K562 (cell line): ENCODE measurements around the gene PES1. TPM values are rescaled to one million over a fixed set of nuclear protein-coding genes. Genes with fewer than 3 reads are reported as not detected.
A peak's percentile ranks its signal among the peaks of the same experiment; 100 is the strongest.

Experiments
- ATAC-seq: fragments of 200-7000 bp; cut with Tn5 transposase; 3 replicates; pipeline ENCODE4 v1.9.1; 2020; ENCODE audit warnings: moderate library complexity
- BruUV-seq: library from RNA; stranded (reverse); fragments of 400-500 nt; replicated peaks from 2 replicates; lab custom pipeline; 2021; lab: Mats Ljungman, UMichigan
- CTCF ChIA-PET: fragments of 300-600 bp; formaldehyde crosslinking; extraction: SDS; loops from one replicate; lab custom pipeline; 2021; ENCODE audit warnings: low intra/inter-chr PET ratio; lab: Yijun Ruan, JAX
- POLR2A ChIA-PET: fragments of 300-600, 350-650 bp; sonication (Branson Sonifier 250); formaldehyde crosslinking; extraction: SDS; loops from one replicate; lab custom pipeline; 2021; ENCODE audit warnings: antibody characterized with exemption, inconsistent platforms; lab: Yijun Ruan, JAX
- DNase-seq, 4 experiments: peaks; one replicate each; pipeline versions ENCODE4 v3.0.0 to v3.0.0-alpha.2; 2011 to 2018; ENCODE audit warnings: low spot score in 3 of 4, mixed read lengths in 3 of 4; ENCODE audit errors: extremely low read depth in 1 of 4
- FAIRE-seq: peaks from 2 replicates; lab custom pipeline; 2011; peaks lifted over from hg19 to GRCh38; lab: Jason Lieb, UNC
- H2AFZ ChIP-seq: 2 replicates; pipeline ENCODE4 v1.6.0; 2011; ENCODE audit warnings: low read depth, low read length, control low read depth, inconsistent platforms
- H3K27ac ChIP-seq: fragments of 200-600 bp; 3 replicates; pipeline ENCODE4 v1.8.0; 2011; ENCODE audit warnings: low read depth, mild to moderate bottlenecking, control low read depth, inconsistent platforms, low read length, moderate library complexity, mixed read lengths; ENCODE audit errors: extremely low read depth
- H3K27me3 ChIP-seq, 2 experiments: fragments of 300-600 bp in 1 of 2; 2 replicates in 1 of 2; 3 replicates in 1 of 2; pipeline versions ENCODE4 v1.6.0 to v1.8.0; 2011; ENCODE audit warnings: inconsistent platforms in 2 of 2, low read length in 2 of 2, mild to moderate bottlenecking in 1 of 2, mixed read lengths in 1 of 2, moderate library complexity in 1 of 2; ENCODE audit not compliant: control insufficient read depth in 2 of 2, insufficient read depth in 2 of 2
- H3K36me3 ChIP-seq: fragments of 300-600 bp; 3 replicates; pipeline ENCODE4 v1.8.0; 2011; ENCODE audit warnings: mild to moderate bottlenecking, low read length, inconsistent platforms; ENCODE audit not compliant: control insufficient read depth, insufficient read depth
- H3K4me1 ChIP-seq, 2 experiments: fragments of 200-600 bp in 1 of 2; replicated peaks in 1 of 2; 2 replicates in 1 of 2; 3 replicates in 1 of 2; pipeline versions ENCODE4 v1.5.1 to v1.8.0; 2011; ENCODE audit warnings: inconsistent platforms in 2 of 2, low read length in 2 of 2, mild to moderate bottlenecking in 1 of 2, mixed read lengths in 1 of 2, moderate library complexity in 1 of 2; ENCODE audit not compliant: control insufficient read depth in 2 of 2, insufficient read depth in 2 of 2
- H3K4me2 ChIP-seq: 2 replicates; pipeline ENCODE4 v1.6.1; 2011; ENCODE audit warnings: low read length, control low read depth, inconsistent platforms, mixed read lengths; ENCODE audit not compliant: insufficient read depth
- H3K4me3 ChIP-seq: fragments of 200-600 bp; sonication (generic), shearing (Covaris generic); 2 replicates; pipeline ENCODE4 v1.5.1; 2016; ENCODE audit warnings: control low read depth, inconsistent platforms
- H3K79me2 ChIP-seq: fragments of 200-600 bp; 3 replicates; pipeline ENCODE4 v1.8.0; 2011; ENCODE audit warnings: low read length, inconsistent platforms; ENCODE audit not compliant: control insufficient read depth, insufficient read depth
- H3K9ac ChIP-seq, 2 experiments: 2 replicates each; pipeline versions ENCODE4 v1.6.0 to v1.6.1; 2011; ENCODE audit warnings: low read depth in 2 of 2, low read length in 2 of 2, control low read depth in 1 of 2, inconsistent platforms in 1 of 2, mild to moderate bottlenecking in 1 of 2, mixed read lengths in 1 of 2; ENCODE audit not compliant: insufficient read depth in 1 of 2
- H3K9me1 ChIP-seq: one replicate; pipeline ENCODE4 v1.6.0; 2011; ENCODE audit warnings: inconsistent platforms, mild to moderate bottlenecking, low read length, moderate library complexity; ENCODE audit not compliant: control insufficient read depth, insufficient read depth
- H3K9me3 ChIP-seq: replicated peaks from 2 replicates; pipeline ENCODE4 v1.5.1; 2011; ENCODE audit warnings: low read depth, low read length, inconsistent platforms; ENCODE audit not compliant: control insufficient read depth, insufficient read depth
- H4K20me1 ChIP-seq: replicated peaks from 2 replicates; pipeline ENCODE4 v1.6.1; 2011; ENCODE audit warnings: low read length, inconsistent platforms, mixed read lengths; ENCODE audit not compliant: control insufficient read depth, insufficient read depth
- GTF2B ChIP-seq: IDR thresholded peaks from 2 replicates; pipeline ENCODE4 v1.6.1; 2011; ENCODE audit not compliant: insufficient read length; ENCODE audit errors: extremely low read depth
- KLF16 ChIP-seq: IDR thresholded peaks from 2 replicates; pipeline ENCODE4 v1.6.1; 2016; ENCODE audit warnings: antibody characterized with exemption
- POLR2A ChIP-seq: fragments of 450-650 bp; conservative IDR thresholded peaks from 2 replicates; pipeline ENCODE4 v1.6.1; 2016
- POLR3A ChIP-seq: IDR thresholded peaks from 2 replicates; pipeline ENCODE4 v1.6.1; 2011; ENCODE audit warnings: borderline replicate concordance, mild to moderate bottlenecking, moderate library complexity; ENCODE audit not compliant: insufficient read length, insufficient read depth; ENCODE audit errors: extremely low read depth
- RBFOX2 ChIP-seq: fragments of 200-400 bp; formaldehyde crosslinking; IDR thresholded peaks from 2 replicates; pipeline ENCODE4 v1.6.1; 2017; ENCODE audit warnings: low read depth, mild to moderate bottlenecking, low read length, moderate library complexity
- RHOXF2B ChIP-seq: fragments of 250-450 bp; sonication (Bioruptor Pico); conservative IDR thresholded peaks from 2 replicates; pipeline ENCODE4 v1.5.1; 2021
- SAFB ChIP-seq: fragments of 200-400 bp; formaldehyde crosslinking; IDR thresholded peaks from 2 replicates; pipeline ENCODE4 v1.6.1; 2017; ENCODE audit warnings: low read depth, low read length, borderline replicate concordance
- SUPT5H ChIP-seq: fragments of 450-650 bp; IDR thresholded peaks from 2 replicates; pipeline ENCODE4 v1.6.1; 2016
- ZKSCAN8 ChIP-seq: fragments of 200-800 bp; sonication (Bioruptor generic); IDR thresholded peaks from 2 replicates; pipeline ENCODE4 v1.6.1; 2016; ENCODE audit warnings: missing genetic modification characterization, missing compliant biosample characterization
- WGBS: fragments of 100-300 bp; shearing (Covaris generic); methylation state at CpG from one replicate; pipeline ENCODE4 v1.1.6; 2016; ENCODE audit warnings: low coverage, mixed read lengths; ENCODE audit not compliant: insufficient coverage; ENCODE audit errors: missing lambda C conversion rate; 5-methylcytosine and 5-hydroxymethylcytosine counted together
- in situ Hi-C: fragments of 300-500 bp; cut with MboI; formaldehyde crosslinking; loops from 4 replicates; pipeline ENCODE4 v1.15.0; 2018; ENCODE audit warnings: inconsistent platforms, mixed read lengths
- intact Hi-C: fragments of 100-400 bp; cut with micrococcal nuclease; formaldehyde crosslinking; loops from 2 replicates; pipeline ENCODE4 v1.14.2; 2022
- polyA plus RNA-seq, 8 experiments: library from polyadenylated mRNA; depleted of rRNA in 4 of 8; stranded (reverse) in 5 of 8; unstranded in 3 of 8; fragments of >200 nt; fragmentation: Nextera tagmentation in 2 of 8; fragmentation: Illumina TruSeq in 1 of 8; extraction: Ambion mirVana in 2 of 8; extraction: Trizol in 1 of 8; gene quantifications; 2 replicates each; pipeline versions ENCODE4 v1.2.1 to v1.2.3, GENCODE V29; 2011 to 2014; ENCODE audit warnings: inconsistent platforms in 1 of 8, missing spikeins in 1 of 8
- total RNA-seq, 7 experiments: library from RNA; depleted of rRNA in 6 of 7; stranded (reverse); fragments of >200 nt in 6 of 7; fragmentation: Illumina TruSeq in 2 of 7; extraction: Trizol in 2 of 7; gene quantifications; 2 replicates each; pipeline versions ENCODE4 v1.2.1 to v1.2.3, GENCODE V29; 2011 to 2021; ENCODE audit warnings: low replicate concordance in 1 of 7

Gene PES1
- total and polyA plus RNA-seq, 9 of the 15 experiments (the other 6 are each of a cell fraction or from before 2014, with no cell fraction given) = 6.5 to 158 (median 94.3) TPM

DNA sequence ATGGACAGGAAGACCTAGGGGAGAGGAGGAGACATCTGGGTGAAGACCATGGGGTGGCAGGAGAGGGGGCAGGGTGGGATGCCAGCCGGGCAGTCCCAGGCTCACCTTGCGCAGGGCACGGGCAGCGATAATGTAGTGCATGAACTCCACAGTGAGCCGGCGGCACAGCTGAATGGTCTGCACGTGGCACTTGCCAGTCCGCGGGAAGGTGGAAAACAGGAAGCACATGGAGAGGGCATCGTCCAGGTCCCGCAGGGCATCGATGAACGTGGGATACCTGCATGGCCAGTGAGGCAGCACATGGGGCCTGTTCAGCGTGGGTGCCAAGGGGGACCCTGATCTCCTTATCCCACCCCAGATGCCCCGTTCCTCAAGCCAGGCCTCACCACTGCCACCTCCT lies 7.3 kb downstream of the PES1 start:
- no peak overlapping the region for H3K27ac ChIP-seq
- DNase-seq (no peak), ATAC-seq (no peak), FAIRE-seq (no peak)
- H3K4me3 ChIP-seq = no peak overlapping the region
- ChIA-PET CTCF (interaction anchor here (0.6 kb wide), 1 partner anchor 798 kb away, joined by 3 read pairs; no protein-coding TSS in a partner anchor), POLR2A (interaction anchor here (0.6 kb wide), 1 partner anchor 7 kb away, joined by 4 read pairs; no protein-coding TSS in a partner anchor)
- H3K9ac ChIP-seq = peak overlapping the region in 1 of 2 experiments; percentile 28; a peak in 1 of 4 replicates
- TF ChIP-seq SAFB = no peak
- no peak for TF ChIP-seq ZKSCAN8
- peak; percentile 53 for TF ChIP-seq RBFOX2
- 0 out of 2 replicates have a peak, but pooled peaks have one; percentile 22 for TF ChIP-seq SUPT5H
- TF ChIP-seq RHOXF2B = no peak
- TF ChIP-seq POLR2A = 0 out of 2 replicates have a peak, but pooled peaks have one; percentile 15
- TF ChIP-seq GTF2B = no peak
- TF ChIP-seq KLF16 = no peak
- no peak for TF ChIP-seq POLR3A
- H2AFZ ChIP-seq = no peak overlapping the region
- peaks cover 98% of the 10 kb centered on the region; the same call in 2 of the 3 replicates for H3K36me3 ChIP-seq
- no peaks in the 10 kb centered on the region for H4K20me1 ChIP-seq
- WGBS = 96% methylated on average over 13 of the region's 15 CpGs
- no peaks in the 10 kb centered on the region for H3K4me1 ChIP-seq
- BruUV-seq = no TSS peak
- no peaks in the 10 kb centered on the region for H3K9me3 ChIP-seq
- H3K27me3 ChIP-seq = no peaks in the 10 kb centered on the region
- no peaks in the 10 kb centered on the region for H3K9me1 ChIP-seq
- in situ Hi-C loops = no loop called here
- H3K4me2 ChIP-seq = no peak overlapping the region
- intact Hi-C loops = no loop called here
- H3K79me2 ChIP-seq = peaks cover 7% of the 10 kb centered on the region
